Measurements from ENCODE around the gene C2CD4D.

Gene C2CD4D

DNA sequence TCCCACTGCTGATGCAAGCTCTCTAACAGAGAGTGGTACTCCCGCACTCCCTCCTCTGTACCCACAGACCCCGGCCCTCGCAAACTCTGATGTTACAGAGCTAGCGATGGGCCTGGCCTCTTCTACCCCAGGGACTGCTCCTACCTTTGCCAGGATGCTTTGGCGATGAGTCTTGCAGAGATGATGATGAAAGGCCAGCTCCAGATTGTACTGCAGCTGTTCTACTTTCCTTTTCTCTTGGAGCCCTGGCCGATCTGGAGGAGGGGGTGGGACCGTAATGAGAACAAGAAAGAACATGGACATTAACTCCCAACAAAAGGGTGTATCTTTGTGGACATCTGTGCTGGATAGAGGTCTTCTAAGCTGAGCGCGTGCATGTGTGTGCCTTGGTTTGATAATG is 28.4 kb downstream of the C2CD4D start:
- no peak for ATAC-seq

DNA sequence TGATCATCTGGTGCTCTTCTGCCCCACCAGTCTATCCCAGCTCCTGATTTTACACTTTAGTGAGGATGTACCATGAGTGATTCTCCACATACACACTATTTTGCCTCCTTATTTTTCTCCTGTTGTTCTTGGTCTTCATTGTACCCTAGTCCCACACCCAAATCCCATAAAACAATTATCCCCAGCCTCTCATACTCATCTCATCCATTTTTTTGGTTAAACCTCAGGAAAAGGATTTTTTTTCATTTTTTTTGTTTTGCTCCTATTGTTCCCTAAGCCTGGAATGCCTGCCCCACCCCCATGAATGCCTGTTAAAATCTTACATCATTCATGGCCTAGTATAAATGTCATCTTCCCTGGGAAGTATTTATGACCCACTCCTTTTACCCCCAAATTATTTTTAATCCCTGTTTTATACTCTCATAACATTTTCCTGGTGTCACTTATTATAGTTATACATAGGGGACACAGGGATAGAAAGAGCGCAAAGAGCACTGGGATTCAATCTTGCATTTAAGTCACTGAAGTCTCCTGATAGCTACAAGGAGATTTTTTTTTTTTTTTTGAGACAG is 29.5 kb downstream of the C2CD4D start:
- ATAC-seq, result no peak

DNA sequence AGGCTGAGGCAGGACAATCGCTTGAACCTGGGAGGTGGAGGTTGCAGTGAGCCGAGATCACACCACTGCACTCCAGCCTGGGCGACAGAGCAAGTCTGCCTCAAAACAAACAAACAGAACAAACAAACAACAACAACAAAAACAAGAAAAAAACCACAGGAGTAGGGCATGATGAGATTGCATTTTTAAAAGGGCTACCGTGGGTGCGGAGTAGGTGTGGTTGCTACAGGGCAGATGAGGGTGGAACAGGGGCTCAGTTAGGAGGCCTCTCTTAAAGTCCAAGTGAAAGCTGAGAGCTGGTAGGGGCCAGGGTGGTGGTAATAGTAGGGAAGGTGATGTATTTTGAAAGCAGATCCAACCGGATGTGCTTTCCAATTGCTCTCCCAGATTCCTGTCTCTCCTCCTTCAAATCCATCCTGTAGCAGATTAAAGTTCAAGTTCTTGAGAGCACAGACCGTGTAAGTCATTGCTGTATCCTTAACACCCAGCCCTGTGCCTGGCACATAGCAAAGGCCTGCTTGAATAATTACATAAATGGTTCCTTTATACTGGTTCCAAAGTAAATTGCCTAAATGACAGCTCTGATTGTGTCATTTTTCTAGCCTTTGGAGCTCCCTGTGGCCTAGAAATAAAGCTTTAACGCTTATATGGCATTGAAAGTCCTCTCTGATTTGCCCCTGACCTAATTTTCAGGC is 30.2 kb downstream of the C2CD4D start:
- no peak for ATAC-seq

DNA sequence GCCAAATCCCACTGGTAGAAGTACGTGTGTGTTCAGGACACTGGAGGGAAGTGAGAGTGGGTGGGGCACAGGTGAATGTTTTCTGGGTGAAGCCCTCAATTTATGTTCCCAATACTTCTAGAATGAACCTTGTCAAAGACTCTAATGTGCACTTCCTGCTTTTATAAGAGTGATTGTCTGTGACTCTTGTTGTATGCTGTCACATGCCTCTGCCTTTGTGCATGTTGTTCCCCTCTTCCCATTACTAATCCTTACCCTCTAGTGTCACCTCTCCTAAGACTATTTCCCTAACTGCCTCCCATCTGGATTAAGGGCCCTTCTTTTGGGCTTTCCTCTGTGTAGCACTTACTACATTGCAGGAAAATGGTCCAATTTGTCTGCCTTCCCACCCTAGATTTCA is 31.9 kb downstream of the C2CD4D start:
- no peak for ATAC-seq

DNA sequence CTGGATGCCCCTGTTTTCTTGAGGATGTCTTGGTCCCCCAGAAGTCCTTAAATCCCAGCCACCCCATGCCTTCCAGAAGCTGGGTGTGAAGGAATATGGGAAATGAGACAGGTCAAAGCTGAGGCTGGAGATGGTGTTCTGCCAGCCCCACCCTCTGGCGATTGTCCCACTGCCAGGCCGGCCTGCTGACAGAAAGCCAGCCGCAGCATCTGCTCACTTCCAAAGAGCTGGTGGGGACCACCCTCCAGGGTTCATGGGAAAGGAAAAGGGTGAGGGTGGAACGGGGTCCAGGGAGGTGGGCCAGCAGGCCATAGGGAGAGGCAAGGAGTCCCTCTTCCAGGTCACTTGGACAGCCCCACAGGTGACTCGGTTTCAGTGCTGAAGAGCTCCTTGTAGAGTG is 32.5 kb downstream of the C2CD4D start:
- ATAC-seq, result no peak

DNA sequence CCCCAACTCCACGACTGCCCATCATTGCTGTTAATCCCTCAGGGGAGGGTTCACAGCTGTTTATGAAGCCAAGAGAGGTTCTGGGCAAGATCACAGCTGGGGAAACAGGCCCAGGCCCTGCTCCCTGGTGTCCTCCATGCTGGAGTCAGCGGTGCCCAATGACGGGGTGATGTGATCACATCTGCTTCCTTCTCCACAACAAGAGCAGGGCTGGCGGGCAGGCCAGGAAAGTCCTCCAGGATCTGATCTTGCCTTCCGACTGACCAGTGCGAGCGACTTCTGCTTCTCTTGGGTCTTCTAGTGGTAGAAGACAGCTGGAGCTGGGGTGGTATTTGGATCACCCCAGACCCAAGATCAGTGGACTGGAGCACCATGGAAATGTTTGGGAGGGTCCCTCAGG is 33.5 kb downstream of the C2CD4D start:
- ATAC-seq, result no peak

DNA sequence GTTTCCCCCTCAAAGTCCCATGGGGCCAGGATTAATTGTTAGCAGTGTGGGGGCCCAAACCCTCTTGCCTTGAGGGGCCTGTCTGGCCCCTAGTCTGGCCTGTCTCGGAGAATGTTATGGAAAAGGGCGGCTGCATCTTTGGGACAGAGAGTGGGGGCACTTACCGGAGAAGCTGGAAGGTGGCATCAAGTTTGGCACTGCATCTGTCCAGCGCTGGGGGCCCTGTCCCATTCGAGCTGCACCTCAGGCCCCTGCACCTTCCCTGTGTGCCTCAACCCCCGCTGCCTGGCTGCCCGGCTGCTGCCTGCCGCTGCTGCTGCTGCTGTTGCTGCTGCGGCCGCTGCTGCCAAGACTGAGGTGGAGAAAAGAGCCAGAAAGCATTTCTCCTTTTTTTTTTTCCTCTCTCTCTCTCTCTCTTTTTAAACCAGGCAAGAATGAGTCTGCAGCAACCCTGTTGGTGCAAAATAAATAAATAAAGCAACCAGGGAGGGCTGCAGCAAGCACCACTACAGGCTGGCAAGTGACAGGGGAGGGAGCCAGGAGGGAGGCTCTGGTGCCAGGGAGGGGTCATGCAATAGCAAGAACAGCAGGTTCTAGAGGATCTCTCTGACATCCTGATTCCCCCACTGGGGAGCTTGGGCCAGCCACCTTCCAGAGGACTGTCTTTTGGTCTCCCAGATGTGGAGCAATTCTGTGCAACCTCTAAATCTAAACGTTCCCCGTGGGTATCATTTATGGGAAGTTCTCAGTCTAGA is 34.4 kb downstream of the C2CD4D start, which contains the start of gene LINGO4:
LINGO4 (minus strand) TSS at position 354 of the 755 bp plus-strand sequence. CDS start 2,715 bp downstream, outside the sequence.
- no peak for ATAC-seq

DNA sequence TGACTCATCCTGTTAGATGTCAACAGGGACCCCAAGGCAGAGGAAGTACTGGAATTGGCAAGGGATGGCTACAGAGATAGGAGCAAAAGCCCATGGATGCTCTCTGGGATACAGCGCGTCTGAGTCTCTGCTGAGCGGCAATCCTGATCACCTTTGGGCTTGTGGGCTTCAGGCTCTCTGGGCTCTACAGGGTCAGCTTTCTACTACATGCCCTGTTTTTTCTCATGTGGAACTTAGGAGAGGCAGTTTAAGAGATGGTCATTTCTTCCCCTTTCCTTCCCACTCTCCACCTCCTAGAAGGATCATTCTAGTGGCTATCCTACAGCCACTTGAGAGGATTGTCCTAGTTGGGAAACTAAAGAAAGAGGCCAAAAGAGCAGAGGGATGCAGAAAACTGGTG is 35.7 kb downstream of the C2CD4D start:
- no peak for ATAC-seq

DNA sequence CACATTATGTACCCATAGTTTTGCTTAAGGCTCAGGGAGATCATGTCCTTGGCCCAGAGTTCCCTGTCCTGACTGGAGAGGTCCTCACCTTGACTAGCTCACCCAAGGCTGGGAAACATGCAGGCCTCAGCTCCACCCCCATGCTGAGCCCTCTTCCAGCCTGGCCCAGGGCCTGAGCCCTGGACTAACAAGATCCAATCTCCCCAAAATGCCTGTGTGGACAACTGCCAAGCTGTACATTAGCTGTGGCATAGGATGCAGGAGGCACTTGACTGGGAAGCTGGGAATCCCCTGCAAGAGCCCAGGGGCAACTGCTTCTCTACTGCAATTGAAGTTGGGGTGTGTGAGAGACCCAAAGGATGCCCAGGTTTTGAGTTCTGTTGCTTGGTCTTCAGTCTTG is 36.5 kb downstream of the C2CD4D start:
- no peak for ATAC-seq

DNA sequence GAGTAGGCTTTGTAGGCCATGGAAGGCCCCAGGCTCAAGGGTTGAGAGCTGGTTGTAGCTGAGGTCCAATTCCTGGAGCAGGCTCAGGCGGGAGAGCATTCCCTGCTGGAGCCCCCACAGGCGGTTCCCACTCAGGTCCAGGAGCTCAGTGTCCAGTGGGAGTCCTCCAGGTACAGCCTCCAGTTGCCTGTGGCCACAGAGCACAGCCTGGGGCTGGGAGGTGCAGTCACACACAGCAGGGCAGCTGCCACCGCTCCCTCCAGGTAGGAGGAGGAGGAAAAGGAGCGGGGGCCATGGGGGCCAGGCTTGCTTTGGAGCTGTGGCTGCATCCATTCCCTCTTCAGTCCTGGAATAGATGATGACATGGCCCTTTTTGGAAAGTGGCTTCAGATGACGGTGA is 37.2 kb downstream of the C2CD4D start:
- no peak for ATAC-seq

DNA sequence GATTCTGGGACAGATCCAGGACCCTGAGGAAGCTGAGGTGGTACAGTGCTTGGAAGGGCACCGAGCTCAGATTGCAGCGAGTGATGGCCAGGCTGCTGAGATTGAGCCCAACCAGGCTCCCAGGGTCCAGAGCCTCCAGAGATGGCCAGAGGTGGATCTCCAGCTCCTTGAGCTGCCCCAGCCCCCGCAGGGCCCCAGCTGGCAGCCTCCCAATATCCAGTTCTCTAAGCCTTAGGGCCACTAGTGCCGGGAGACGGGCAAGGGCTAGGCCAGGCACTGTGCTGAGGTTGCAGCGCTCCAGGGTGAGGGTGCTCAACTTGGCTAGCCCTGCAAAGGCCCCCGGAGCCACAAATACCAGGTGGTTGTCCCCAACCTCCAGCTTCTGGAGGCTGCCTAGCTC is 37.8 kb downstream of the C2CD4D start:
- ATAC-seq, result no peak

DNA sequence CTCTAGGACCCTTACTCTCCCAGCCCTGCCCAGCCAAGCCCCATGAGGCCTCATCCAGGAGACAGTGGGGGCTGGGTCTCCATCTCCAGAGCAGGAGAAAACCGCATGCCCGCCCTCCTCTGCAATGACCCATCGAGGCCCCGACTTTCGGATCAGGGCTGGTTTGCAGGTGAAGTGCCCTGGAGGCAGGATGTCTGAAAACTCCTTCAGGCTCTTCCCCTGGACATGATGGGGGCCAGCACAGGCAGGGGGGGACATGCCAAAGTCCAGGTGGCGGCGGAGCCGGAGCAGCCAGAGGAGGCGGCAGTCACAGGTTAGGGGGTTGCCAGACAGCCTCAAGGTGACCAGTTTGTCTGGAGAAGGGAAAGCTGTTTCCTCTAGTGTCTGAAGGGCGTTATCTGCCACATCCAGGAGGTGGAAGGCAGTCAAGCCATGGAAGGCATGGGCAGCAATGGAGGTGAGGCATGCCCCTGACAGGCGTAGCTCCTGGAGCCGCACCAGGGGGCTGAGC is 38.3 kb downstream of the C2CD4D start:
- ATAC-seq, result no peak

DNA sequence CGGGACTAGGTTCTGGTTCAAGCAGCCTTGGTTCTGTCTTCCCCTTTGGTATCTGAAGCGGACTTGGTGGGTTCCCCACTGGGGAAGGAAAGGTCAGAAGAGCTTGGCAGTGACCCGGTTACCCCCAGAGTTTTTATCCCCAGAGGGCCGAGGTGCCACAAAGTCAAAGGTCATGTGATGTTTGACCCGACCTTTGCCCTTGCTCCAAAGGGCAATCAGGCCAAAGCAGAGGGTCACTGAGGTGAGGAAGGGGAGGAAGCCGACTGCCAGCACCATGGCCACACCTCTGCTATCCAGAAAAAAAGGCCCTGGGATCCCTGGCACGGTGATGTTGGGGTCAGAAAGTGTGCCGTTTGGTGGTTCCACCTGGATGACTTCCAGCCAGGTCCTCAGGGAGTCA is 38.8 kb downstream of the C2CD4D start:
- no peak for ATAC-seq

DNA sequence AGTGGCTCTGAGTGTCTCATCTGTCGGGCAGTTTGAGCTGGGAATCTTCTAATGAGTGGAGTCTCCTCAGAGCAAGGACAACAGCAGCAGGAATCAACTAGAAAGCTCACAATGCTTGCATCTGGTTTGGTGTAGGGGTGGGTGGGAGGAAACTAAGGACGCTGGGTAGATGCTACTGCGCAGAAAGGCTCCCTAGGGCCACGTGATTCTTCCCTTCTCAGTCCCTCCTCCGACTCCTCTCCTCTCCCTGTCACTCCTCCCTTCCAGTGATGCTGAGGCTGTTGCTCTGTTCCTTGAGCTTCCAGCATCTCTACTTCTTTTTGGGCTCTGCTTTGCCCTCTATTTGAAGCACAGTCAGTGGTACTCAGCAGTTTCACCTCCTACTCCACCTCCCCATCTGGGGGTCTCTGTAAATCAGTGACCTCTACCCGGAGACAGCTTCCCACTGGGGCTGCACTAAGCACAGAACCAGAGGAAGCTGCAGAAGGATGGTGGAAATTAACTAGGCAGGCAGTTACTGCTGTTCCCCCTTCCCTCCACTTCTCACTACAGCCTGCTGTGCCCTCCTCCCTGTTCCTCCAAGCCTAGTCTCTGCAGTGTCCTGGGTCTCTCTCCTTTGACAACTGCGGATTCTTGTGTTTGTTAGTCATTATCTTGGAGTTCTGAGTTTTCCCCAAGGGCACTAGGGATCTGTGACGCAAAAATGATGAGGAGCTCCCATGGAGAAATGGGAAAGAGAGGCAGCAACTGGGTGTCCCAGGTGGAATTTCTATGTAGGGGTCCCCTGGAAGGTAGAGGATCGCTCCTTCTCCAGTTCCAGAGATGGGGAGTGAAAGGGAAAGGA is 40.2 kb downstream of the C2CD4D start:
- ATAC-seq, result no peak

DNA sequence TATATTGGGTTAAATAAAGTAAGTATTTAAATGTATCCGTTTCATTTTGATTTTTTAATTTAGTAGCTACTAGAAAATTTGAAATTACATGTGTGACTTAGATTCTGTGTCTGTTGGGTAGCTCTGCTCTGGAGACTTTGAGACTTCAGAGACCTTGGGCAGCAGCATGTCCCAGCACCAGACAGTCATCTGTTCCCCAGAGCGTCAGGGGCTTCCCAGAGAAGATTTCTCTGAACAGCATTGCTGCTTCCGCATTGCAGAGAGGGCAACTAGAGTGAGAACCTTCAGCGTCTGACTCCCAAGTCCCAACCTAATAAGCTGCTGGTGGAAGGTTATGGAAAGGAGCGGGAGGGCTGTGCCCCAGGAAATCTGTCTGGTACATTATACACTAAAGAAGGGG is 41.0 kb downstream of the C2CD4D start:
- ATAC-seq, result no peak

DNA sequence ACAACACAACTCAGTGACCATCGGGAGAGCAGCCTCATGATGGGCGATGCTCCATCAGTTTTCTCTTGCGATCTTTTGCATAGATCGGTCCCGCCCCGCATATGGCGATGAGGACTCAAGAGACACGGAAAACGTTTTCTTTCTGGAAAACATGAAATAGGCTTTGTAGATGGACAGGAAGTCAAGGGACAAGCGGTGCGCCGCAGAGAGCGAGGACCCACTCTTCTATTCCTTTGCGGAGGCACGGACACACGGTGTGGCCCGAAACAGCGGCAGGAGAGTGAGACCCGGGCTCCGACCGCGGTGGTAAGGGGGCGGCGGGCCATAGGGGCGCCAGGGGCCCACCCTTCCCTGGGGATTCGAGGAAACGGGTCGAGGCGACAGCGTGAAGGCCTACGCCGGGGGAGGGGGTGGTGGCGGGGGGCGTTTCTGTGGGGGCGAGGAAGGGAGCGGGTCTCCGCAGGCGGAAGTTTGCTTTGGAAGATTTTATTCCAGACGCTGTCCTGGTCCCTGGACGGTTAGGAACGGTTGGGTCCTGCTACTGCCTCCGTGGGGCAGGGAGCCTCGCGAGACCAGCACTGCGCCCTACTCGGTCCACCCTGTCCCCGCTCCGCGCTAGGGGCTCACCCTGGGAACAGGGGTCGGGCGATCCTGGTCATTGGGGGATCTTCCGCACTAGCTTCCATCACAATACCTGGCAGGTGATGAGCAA is 48.5 kb downstream of the C2CD4D start:
- ATAC-seq, result no peak

DNA sequence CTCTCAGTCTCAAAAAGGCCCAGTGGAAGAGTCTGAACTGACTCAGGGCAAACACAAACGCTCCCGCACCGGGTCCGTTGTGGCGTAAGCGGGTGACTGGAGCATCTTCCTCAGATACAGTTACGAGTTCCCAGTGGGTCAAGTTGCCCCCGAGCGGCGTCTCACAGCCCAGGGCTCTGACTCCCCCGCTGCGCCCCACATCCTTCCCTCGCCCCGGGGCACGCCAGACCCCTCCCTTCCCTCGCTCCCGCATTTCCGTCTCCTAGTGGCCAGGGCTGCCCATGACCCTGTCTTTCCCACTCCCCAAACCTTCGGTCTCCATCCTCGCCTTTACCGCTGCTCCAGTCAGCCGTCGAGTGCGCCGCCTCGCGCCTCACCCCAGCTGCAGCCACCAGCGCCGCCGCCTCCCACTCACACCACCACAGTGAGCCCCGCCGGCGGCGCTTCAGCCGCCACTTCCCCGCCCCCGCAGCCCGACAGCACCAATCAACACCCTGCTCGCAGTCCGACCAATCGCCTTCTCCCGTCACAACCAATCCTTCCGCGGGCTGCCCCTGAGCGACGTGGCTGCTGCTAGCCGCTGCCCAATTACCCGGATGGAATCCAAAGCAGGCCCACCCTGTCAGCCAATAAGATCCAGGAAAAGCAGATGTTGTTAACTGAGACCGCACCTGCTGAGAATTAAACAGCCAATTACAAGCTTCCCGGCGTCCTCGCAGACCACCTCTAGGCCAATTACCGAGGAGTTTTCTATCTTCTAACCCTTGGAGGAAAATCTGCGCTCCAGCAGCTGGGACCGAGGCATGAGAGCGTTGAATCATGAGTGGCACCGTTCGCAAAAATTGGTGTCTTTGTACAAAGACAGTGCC is 49.3 kb downstream of the C2CD4D start, which contains the start of gene TDRKH:
TDRKH (minus strand) TSS at position 430 of the 869 bp plus-strand sequence. CDS start 7,478 bp downstream, outside the sequence.
- peak; percentile 99 for ATAC-seq

All from activated CD4-positive, CD25-positive, alpha-beta regulatory T cell treated with anti-CD3 and anti-CD28 coated beads, Interleukin-2, amount 50 U/mL, for 24 hours (primary cell).